Stimulated activated CD4-positive, alpha-beta T cell treated with anti-CD3 and anti-CD28 coated beads, Interleukin-2, amount 100 ng/mL, for 4 hours (primary cell): Measurements from ENCODE around the gene CD47.

Source experiments
- DNase-seq: peaks from one replicate; pipeline ENCODE4 v3.0.0-alpha.2; 2020; ENCODE audit warnings: low read depth

Gene CD47

DNA sequence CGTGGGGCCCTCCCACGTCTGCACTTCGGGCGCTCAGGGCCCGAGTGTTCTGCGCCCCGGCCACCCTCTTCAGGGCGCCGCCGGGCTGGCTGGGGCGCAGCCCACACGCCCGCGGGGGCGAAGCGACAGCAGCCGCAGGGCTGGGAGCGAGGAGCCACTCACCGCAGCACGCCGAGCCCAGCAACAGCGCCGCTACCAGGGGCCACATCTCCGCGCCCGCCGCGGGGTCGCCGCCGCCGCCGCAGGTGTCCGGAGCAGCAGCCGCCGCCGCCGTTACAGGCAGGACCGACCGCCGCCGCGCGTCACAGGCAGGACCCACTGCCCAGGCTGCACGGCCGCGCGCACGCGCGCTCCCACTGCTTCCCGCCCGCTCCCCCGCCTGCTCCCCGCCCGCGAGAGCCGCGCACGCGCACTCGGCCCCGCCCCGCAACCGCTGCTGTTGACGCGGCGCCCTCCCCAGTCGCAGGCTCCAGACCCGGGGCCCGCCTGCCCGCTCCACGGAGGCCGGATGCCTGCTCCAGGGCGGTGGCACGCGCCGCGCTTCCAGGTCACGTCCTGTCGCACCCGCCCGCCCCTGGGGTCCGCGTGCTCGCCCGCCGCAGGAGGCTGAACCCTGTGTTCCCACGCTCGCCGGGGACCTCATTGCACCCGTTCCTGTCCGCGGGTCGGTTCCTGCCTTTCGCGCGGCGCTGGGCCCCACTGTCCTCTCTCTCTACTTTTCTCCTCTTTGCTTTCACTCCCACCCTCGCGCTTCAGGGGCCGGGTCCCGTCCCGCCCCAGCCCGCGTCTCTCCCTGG, at the start of gene CD47:
TSS of gene CD47 (minus strand) at position 331 of the 797 bp plus-strand sequence. CDS start at position 208, 123 bp downstream.
- peak; percentile 93 for DNase-seq

DNA sequence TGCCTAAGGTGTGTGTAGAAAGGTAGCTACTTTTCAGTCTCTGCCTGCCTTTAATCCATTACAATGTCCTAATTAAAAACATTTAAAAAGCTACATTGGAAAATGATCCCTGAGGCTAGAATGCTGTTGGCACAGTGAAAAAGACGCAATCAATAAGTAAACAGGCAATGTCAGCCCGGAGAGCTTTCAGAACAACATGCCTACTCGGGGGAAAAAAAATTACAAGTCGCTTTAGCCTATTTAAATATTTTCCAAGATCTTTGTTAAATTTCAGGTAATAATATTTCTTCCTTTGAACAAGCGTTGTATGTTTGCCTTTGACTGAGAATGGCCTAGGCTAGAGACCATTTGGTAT, 46.6 kb upstream of the CD47 start:
- no peak for DNase-seq

DNA sequence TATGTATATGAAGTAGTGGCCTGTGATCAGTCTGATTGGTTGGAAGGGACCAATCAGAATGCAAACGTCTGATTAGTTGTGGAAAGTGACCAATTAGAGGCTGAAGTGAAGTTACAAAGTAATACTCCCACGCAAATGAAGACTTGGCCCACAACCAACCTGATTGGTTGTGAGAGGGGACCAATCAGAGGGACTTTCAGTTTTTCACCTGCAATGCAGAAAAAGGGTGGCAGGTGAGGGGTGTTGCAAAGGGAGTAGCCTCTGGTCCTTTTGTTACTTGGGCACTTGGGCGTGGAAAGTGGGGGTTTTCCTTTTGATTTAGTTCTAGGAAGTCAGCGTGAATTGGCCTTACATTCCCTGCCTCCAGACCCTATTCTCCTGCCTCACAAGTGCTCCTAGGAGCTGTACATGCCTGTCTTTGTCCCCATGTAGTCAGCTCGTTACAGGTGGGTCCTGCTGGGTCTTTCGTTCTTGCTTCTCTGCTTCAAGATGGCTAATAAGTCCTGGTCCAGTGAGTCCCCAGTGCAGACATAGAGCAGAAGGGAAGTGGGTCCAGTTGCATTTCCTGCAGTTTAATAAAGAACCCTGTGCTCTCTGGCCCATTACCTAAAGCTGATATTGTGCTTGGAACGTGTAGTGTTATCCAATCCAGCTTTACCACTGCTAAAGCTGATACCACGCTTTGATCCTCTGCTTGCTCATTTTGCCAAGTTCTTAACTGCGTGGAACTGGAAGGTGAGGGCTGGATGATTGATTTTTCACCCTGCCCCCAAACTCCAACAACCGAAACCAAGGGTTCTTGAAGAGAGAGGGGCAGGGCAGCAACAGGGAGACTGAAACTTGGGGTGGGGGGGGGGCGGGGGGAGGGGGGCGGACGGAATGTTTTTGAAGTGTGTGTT, 46.0 kb upstream of the CD47 start:
- DNase-seq: no peak

DNA sequence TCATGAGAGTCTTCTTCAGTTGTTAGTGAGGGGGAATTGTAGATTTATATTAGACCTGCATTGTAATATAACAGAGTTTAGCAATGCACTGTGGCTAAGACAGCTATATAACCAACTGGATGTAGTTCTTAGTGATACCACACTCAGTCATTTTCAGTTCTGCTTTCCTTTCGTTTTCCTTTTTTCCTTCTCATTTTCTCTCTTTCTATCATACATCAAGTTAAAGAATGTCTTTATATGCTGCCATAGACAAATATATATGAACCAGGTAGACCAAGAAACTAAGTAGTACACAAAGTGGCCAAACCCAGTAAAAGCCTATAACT, 43.7 kb upstream of the CD47 start:
- DNase-seq: no peak

DNA sequence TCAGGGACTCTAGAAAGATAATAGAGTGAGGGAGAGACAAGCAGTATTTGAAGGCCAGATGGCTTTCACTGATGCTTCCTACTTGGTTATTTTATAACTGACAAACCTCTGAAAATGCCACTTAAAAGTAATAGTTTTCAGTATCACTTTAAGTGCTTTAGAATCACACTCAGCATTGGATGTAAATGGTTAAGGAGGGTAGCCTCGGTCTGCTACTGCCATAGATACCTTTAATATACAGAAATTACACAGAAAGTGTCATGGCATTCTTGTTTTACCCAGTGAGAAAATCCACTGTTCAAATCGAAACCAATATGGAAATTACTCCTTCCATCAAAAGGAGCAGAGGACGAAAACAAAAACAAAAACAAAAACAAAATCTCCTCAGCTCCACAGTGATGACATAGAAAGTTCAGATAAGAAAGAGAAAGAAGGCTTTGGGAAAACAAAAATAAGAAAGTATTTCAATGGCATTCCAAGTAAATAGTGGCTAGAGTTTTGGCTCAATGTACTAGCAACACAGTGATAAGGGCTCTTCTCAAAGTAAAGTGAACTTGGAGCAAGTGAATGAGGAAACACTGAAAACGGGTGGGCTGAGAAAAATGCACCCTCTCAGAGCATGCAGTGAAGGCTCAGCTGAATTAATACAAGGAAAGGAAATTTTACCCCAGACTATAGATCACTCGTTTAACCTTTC, 43.2 kb upstream of the CD47 start:
- DNase-seq: no peak

DNA sequence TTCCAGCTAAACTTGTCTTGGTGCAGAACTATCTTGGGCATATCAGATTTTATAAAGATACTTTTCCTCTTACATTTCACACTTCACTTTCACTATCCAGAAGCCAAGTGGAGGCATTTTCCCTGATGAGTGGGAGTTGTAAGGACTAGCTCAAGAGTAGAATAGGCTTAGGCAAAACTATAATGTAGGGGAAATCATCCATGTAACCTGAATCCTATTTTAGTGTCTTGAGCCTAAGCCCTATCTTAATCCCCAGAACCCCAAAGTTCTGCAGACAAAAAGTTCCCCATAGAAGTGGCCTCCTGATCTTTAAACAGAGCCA, 42.2 kb upstream of the CD47 start:
- DNase-seq: no peak

DNA sequence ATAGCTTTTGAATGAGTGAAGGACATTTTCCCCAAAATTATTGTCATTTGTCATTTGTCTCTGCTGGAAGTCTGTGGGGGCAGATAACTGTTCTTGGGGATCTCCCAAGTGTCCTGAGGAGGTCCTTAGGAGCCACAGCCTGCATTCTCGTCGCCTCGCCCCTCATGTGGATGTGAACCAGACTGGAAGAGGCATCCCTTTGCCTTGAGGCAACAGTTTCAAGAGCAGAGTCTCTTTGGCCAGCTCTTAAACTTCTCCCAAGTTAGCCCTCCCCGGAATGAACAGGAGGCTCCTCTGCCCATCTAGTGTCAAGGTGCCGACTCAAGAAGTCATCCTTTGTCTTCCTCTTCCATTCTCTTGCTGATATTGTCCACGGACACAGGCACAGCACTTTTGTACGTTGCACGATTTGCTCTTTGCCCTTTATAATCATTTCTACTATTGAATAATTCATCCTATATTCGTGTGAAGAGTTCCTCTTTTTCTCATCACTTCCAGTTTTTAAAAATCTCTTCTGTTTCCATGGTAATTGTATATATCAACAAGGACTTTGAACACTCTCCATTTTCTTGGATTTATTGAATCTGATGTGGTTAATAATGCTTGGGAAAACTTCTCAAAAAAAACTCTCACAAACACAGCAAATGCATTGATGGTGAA, 40.8 kb upstream of the CD47 start:
- no peak for DNase-seq

DNA sequence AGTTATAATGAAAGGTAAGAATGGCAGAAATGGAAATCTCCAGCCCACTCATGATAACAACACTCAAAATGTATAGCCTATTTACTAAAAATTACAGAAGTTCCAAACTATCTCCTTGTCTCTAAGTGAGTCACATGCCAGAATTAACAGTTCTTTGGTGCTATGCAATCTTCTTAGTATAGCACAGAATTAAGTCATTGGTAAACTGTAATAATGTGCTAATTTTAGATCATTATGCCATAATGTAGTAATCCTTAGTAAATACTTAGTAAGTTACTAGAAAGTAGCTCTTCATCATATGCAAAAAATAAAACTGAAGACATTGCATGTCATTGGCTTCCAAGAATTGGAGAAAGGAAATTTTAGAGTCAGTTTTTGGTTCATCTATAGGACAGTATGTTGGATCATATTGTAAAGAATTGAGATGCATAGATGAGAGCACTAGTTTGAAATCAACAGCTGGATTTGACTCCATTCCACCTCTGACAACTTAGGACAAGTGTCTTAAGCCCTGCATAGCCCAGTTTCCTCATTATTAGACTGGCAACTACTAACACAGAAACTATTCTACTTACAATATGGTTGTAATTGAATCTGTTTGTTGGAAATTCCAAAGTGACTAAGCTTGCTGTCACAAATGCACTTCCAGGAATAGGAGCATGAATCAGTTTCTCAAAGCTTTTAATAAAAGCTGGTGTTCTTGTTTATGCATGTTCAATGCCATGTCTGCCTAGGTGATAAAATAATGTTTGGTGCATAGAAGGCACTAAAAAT, 40.1 kb upstream of the CD47 start:
- no peak for DNase-seq

DNA sequence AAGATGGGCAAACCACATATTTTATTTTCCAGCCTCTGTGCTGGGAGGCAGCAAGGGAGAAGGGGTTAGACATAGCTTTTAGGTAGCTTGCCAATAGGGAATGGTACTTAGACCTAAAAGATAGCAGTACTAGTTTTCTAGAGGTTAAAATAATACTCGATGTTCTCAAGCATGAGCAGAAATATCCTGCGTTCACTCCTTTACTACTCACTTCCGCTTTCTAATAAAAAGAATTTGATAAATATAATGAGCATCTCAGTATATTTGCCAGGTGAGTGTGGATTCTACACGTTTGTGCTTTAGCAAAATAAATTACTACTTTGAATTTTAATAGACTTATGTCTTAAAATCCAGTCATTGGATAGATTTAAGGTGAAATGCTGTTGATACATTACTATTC, 39.4 kb upstream of the CD47 start:
- no peak for DNase-seq

DNA sequence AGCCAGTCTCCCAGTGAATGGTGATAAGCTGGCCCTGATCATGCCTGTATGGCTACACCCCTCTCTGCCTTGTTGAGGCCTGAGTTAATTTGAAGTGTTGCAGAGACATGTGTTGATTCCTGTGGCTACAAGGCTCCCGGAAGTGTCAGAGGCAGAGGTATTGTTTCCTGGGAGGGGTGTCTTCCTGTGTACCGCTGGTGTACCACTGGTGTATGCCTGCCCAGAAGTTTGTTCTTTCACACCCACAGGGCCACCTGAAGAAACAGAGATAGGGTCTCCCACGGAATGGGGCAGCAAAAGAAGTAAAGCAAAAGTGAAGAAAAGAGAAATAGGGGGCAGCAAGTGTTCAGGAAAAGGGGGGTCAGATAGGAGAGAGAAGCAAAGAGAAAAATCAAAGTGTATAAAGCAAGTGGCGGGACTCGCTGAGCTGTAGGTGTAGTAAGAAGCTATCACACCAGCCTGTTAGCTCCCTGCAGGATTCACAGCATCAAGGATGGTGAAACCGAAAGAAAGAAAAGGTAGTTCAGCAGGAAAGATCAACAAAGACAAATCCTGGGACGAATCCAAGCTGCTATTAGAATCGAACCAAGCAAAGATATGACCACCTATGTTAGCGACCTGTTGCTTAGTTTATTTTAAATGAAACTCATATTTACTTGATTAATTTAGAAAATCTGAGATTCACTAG, 36.6 kb upstream of the CD47 start:
- DNase-seq: peak; percentile 65

DNA sequence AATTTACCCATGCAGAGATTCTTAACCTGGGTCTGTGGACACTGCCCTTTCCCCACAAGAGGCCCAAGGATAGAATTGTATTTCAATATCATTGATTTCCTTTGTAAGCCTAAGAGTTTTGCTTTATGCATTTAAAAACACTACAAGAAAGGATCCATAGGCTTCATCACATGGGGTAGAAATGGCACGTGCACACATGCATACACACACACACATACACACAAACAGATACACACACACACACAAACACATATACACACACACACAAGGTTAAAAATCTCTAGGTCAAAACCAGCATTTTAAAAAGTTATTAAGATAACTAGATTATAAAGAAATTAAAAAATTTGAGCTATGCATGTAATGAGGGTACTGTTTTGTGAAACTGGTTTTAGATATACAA, 35.5 kb upstream of the CD47 start:
- DNase-seq: no peak

DNA sequence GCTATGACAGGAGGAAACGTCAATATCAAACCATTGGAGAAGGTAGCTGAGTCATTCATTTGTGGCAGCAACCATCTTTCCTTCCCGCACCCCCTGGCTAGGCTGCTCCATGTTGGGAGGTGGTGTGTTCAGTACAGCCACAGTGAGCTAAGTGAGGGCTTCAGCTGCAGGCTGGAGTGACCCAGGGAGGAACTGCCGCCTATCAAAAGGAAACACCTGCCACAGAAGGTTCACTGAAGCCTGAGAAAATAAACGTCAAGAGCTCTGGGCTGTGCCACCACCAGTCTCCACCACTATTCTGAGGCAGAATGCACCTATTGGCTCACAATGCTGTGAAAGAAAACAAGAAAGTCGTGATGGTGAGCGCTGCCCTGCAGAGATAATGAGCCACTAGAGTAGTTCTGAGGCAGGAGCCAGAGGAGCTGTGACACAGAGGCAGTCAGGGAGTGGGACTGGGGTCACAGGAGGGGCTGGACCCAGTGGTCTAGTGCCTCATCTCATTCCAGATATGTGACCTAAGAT, 34.8 kb upstream of the CD47 start:
- DNase-seq: peak; percentile 50

DNA sequence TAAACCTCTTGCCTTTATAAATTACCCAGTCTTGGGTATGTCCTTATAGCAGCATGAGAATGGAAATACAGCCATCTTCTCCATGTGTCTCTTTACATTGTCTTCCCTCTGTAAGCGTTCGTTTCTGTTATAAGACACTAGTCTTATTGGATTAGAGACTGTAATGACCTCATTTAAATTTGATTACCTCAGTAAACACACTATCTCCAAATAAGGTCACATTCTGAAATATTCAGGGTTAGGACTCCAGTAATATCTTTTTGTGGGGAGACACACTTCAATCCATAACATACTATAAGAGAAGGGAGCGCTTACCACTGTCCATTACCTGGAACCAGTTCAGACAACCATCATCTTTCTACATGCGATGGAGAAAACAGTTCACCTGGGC, 34.3 kb upstream of the CD47 start:
- no peak for DNase-seq

DNA sequence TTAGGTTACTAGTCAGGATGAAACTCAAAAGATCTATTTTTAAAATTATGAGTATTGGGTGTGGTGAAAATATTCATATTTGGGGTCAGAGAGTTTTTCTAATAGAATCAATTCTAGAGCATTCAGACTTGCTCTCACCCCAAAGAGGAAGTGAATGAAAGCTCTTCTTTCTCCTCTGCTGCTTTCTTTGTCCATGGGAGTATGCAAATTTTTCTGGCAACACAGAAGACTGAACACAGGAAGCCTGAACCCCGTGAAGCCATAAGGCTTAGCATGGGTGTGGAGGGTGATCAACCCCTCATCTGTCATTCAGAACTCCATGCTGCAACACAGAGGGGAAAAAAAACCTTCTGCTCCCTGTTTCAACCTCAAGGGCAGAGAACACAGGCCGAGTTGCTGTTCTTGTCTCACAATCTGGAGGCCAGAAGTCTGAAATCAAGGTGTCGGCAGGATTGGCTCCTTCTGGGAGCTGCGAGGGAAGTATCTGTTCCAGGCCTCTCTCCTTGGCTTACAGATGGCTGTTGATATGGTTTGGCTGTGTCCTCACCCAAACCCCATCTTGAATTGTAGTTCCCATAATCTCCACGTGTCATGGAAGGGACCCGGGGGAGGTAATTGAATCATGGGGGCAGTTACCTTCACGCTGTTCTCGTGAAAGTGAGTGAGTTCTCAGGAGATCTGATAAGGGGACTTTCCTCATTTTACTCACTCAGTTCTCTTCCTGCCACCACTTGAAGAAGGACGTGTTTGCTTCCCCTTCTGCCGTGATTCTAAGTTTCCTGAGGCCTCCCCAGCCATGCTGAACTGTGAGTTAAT, 33.7 kb upstream of the CD47 start:
- DNase-seq: peak; percentile 79

DNA sequence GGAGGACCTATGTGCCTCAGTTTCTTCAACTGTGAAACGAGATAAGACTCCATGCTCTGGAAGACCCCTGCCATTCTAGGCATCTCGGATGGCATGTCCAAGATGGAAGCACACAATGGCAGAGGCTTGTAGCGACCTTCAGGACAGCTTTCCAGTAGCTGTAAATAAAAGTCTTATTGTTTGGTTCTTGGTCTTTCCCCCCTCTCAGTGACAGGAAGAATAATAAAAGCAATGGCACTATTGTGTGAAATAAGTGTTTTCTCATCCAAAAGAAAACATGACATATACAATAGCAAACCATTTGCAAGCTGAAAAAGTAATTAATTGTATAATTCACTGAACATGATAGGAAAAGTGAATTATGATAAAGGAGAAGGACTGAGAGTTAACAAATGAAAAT, 32.5 kb upstream of the CD47 start:
- no peak for DNase-seq

DNA sequence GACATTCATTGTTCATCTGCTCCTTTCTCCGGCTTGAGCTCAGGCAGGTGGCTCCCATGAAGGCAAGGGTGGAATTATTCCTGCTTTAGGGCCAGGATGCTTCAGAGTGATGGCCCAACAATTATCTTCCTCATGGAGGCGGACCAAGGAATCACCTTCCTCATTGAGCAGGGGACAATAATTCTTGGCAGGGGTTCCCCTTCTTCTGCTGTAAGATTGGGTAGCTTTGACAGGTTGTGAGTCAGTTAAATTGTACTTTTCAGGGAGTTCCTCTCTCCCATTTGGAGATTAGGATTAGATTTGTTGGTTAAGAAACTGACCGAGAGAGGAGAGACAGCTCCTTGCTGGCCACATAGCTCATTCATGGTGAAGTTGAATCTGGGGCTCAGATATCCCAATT, 31.4 kb upstream of the CD47 start:
- DNase-seq: no peak

DNA sequence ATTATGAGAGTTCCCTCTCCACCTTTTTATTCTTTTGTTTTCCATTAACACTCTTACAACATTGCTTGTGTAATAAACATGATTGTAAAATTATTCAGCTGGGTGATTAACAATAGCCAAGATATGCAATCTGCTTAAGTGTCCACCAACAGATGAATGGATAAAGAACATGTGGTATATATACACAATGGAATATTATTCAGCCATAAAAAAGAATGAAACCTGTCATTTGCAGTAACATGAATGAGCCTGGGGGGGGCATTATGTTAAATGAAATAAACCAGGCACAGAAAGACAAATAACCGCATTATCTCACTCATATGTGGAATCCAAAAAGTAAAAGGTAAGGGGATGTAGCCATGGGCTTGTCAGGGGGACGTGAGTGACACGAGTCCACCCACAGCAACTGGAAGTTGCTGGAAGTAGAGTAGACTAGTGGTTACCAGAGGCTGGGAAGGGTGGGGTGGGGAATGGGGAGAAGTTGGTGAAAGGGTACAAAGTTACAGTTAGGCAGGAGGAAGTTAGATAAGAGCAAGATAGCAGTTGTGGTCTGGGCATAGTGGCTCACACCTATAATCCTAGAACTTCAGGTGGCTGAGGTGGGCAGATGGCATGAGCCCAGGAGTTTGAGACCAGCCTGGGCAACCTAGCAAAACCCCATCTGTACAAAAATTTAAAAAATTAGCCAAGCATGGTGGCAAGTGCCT, 28.7 kb upstream of the CD47 start:
- DNase-seq: no peak

DNA sequence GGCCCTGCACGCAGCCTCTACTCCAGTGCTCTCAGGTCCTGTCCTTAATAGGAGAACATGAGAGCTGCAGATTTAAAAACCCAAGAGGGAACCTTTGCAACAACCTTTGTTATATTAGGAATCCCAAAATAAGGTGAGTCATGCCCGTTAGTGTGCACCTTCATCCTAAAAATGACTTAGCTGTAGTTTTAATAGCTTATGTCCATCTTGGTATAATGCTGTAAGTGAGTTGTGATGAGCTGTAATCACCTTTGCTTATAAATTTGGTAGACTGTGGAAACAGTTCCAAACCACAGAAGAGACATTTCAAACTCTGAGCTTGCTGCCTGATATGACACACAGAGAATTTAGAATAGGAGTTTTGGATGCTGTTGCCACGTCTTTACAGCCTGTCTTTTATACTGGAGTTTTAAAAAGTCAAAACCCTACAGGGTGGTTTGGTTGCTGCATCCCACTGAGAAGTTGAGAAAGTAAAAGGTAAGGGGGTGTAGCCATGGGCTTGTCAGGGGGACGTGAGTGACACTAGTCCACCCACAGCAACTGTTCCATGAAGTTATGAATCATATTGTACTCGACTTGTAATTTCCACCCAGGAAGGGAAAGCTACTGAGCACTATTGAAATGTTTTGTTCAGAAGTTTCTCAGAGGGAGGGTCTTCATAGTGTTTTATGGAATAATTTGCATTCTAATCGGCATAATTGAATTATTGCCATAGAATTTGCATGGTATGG, 27.4 kb upstream of the CD47 start:
- no peak for DNase-seq
